H1 (cell line): Measurements from ENCODE around the gene ODF4. TPM values are rescaled to one million over a fixed set of nuclear protein-coding genes. Genes with fewer than 3 reads are reported as not detected.

Source experiments
- ASH2L ChIP-seq: fragments of 200-600, 300-600 bp; sonication (generic); IDR thresholded peaks from one replicate; pipeline ENCODE4 v1.7.1; 2017; ENCODE audit warnings: low read length
- CHD2 ChIP-seq: IDR thresholded peaks from 2 replicates; pipeline ENCODE4 v1.6.1; 2012; ENCODE audit warnings: low read length, improper control_type of control experiment
- E2F6 ChIP-seq: IDR thresholded peaks from 2 replicates; pipeline ENCODE4 v1.6.1; 2012; ENCODE audit warnings: inconsistent platforms
- EGR1 ChIP-seq: IDR thresholded peaks from 2 replicates; pipeline ENCODE4 v1.6.1; 2011; ENCODE audit warnings: low read depth, low read length, borderline replicate concordance
- EP300 ChIP-seq, 2 experiments: IDR thresholded peaks; 1 replicate in 1 of 2; 2 replicates in 1 of 2; pipeline ENCODE4 v1.6.1; 2011 to 2012; ENCODE audit warnings: low read depth in 2 of 2, low read length in 2 of 2, mild to moderate bottlenecking in 2 of 2, borderline replicate concordance in 1 of 2, inconsistent platforms in 1 of 2, moderate library complexity in 1 of 2
- GABPA ChIP-seq: IDR thresholded peaks from 2 replicates; pipeline ENCODE4 v1.6.1; 2011; ENCODE audit warnings: mild to moderate bottlenecking, low read length, moderate library complexity, borderline replicate concordance; ENCODE audit not compliant: insufficient read depth
- HDAC2 ChIP-seq, 2 experiments: fragments of 300-600 bp in 1 of 2; sonication (generic) in 1 of 2; IDR thresholded peaks; 2 replicates each; pipeline ENCODE4 v1.6.1; 2011 to 2012; ENCODE audit warnings: low read depth in 2 of 2, low read length in 2 of 2, mild to moderate bottlenecking in 2 of 2, moderate library complexity in 2 of 2, borderline replicate concordance in 1 of 2, inconsistent platforms in 1 of 2
- MAFK ChIP-seq: IDR thresholded peaks from 2 replicates; pipeline ENCODE4 v1.6.1; 2012; ENCODE audit warnings: low read depth, mild to moderate bottlenecking, improper control_type of control experiment, low read length
- PHF8 ChIP-seq: fragments of 200-600 bp; sonication (generic); conservative IDR thresholded peaks from 2 replicates; pipeline ENCODE4 v1.7.1; 2012; ENCODE audit warnings: low read depth, mild to moderate bottlenecking, inconsistent platforms, low read length, moderate library complexity
- POLR2A ChIP-seq, 2 experiments: IDR thresholded peaks; 1 replicate in 1 of 2; 2 replicates in 1 of 2; pipeline ENCODE4 v1.6.1; 2011; ENCODE audit warnings: low read depth in 2 of 2, low read length in 2 of 2, mild to moderate bottlenecking in 2 of 2; ENCODE audit errors: control extremely low read depth in 1 of 2
- POLR2AphosphoS5 ChIP-seq: IDR thresholded peaks from 2 replicates; pipeline ENCODE4 v1.6.1; 2011; ENCODE audit warnings: low read depth, low read length
- RBBP5 ChIP-seq: IDR thresholded peaks from 2 replicates; pipeline ENCODE4 v1.7.1; 2012; ENCODE audit warnings: low read depth, mild to moderate bottlenecking, inconsistent platforms, low read length, moderate library complexity, borderline replicate concordance
- SAP30 ChIP-seq: fragments of 300-600 bp; sonication (generic); IDR thresholded peaks from 2 replicates; pipeline ENCODE4 v1.7.1; 2012; ENCODE audit warnings: low read length, moderate library complexity, mild to moderate bottlenecking, inconsistent platforms; ENCODE audit not compliant: insufficient read depth, insufficient replicate concordance
- SP1 ChIP-seq: IDR thresholded peaks from 2 replicates; pipeline ENCODE4 v1.6.1; 2011; ENCODE audit warnings: low read depth, low read length
- SP4 ChIP-seq: IDR thresholded peaks from 2 replicates; pipeline ENCODE4 v1.6.1; 2012; ENCODE audit warnings: low read length, inconsistent platforms
- SRF ChIP-seq: IDR thresholded peaks from 2 replicates; pipeline ENCODE4 v1.6.1; 2011; ENCODE audit warnings: mild to moderate bottlenecking, low read depth, low read length, moderate library complexity
- TAF1 ChIP-seq: IDR thresholded peaks from 2 replicates; pipeline ENCODE4 v1.6.1; 2011; ENCODE audit warnings: mild to moderate bottlenecking, low read depth, low read length
- TAF7 ChIP-seq: optimal IDR thresholded peaks from 2 replicates; pipeline ENCODE3; 2011; ENCODE audit warnings: low read depth, mild to moderate bottlenecking, inconsistent platforms, low read length, moderate library complexity, borderline replicate concordance
- TCF12 ChIP-seq: IDR thresholded peaks from 2 replicates; pipeline ENCODE4 v1.6.1; 2011; ENCODE audit warnings: low read depth, mild to moderate bottlenecking, low read length
- TEAD4 ChIP-seq: IDR thresholded peaks from 2 replicates; pipeline ENCODE4 v1.6.1; 2012; ENCODE audit warnings: low read depth, low read length, inconsistent platforms, mixed read lengths
- polyA plus RNA-seq, 7 experiments: library from polyadenylated mRNA; depleted of rRNA in 3 of 7; stranded (reverse) in 5 of 7; unstranded in 2 of 7; fragments of >200 nt in 5 of 7; fragments of 200-250 nt in 2 of 7; gene quantifications; 1 replicate in 5 of 7; 2 replicates in 1 of 7; 4 replicates in 1 of 7; pipeline versions ENCODE4 v1.2.1 to v1.2.3, GENCODE V29; 2011 to 2013; ENCODE audit warnings: missing spikeins in 2 of 7, mixed read lengths in 2 of 7
- total RNA-seq: library from RNA; stranded (reverse); fragmentation: NEBNext Ultra II Directional; extraction: Animal tissue kit (Norgen Biotek cat#: 25700); gene quantifications from 2 replicates; pipeline ENCODE4 v1.2.1, GENCODE V29; 2021
- TF ChIP-seq, protein P1 (sequence below): IDR thresholded peaks from 2 replicates; pipeline ENCODE4 v1.6.1; 2012; ENCODE audit warnings: inconsistent platforms

ODF4 gene
- total and polyA plus RNA-seq, 2 of the 8 experiments (the other 6 are each of a cell fraction or from before 2014, with no cell fraction given), result not detected

GRCh38 chr17:8376271-8377067 lies 36.8 kb downstream of the ODF4 start, which contains the start of gene KRABD2 (continued):
- TF ChIP-seq POLR2AphosphoS5 (peak; percentile 100), TEAD4 (no peak; the same call in 1 of the 2 replicates), SAP30 (no peak), PHF8 (peak; percentile 64), EP300 (IDR thresholded peaks at IDR 0.05; ENCODE audit: borderline replicate concordance in 1 of 2, low read depth in 2 of 2, low read length in 2 of 2) (peak in 1 of 2 experiments; percentile 66; a peak in 1 of 3 replicates), TAF7 (peak; percentile 91), E2F6 (0 out of 2 replicates have a peak, but pooled peaks have one; percentile 12), GABPA (peak; percentile 89; the same call in 1 of the 2 replicates), ASH2L (peak; percentile 59), HDAC2 (IDR thresholded peaks at IDR 0.05; ENCODE audit: borderline replicate concordance in 1 of 2, low read depth in 2 of 2, low read length in 2 of 2) (no peak), SRF (no peak), SP4 (peak; percentile 29; the same call in 1 of the 2 replicates), EGR1 (peak; percentile 29; the same call in 1 of the 2 replicates), MAFK (0 out of 2 replicates have a peak, but pooled peaks have one; percentile 6), RBBP5 (0 out of 2 replicates have a peak, but pooled peaks have one; percentile 41), SP1 (0 out of 2 replicates have a peak, but pooled peaks have one; percentile 41), CHD2 (peak; percentile 62), POLR2A (IDR thresholded peaks at IDR 0.05; ENCODE audit: control extremely low read depth in 1 of 2, low read depth in 2 of 2, low read length in 2 of 2) (peak; percentile 93 to 94), TCF12 (peak; percentile 67; the same call in 1 of the 2 replicates), TAF1 (peak; percentile 93)
- TF ChIP-seq, protein P1, sequence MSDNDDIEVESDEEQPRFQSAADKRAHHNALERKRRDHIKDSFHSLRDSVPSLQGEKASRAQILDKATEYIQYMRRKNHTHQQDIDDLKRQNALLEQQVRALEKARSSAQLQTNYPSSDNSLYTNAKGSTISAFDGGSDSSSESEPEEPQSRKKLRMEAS, result peak; percentile 73
